ENCODE measurements around the gene ZNF799.
"Not testable (repeated sequence)": the region's sequence is repeated elsewhere in the genome, so short reads cannot be mapped to it uniquely, and the experiment has no call there.

ZNF799 gene

GRCh38 chr19:12411893-12412292 lies 10.8 kb upstream of the ZNF799 start:
- Histone ChIP-seq H2AFZ (ENCODE audit: low read length, unreplicated experiment) (no peak overlapping the region), H3K36me3 (ENCODE audit: insufficient read depth, low read length) (no peaks in the 10 kb centered on the region), H3K27me3 (ENCODE audit: insufficient read depth, low read length) (no peaks in the 10 kb centered on the region), H3K4me1 (ENCODE audit: control insufficient read depth, insufficient read depth, low read length, unreplicated experiment) (no peaks in the 10 kb centered on the region), H3K27ac (ENCODE audit: low read depth, low read length) (no peak overlapping the region), H3K79me2 (ENCODE audit: control insufficient read depth, insufficient read depth, low read length, unreplicated experiment) (no peaks in the 10 kb centered on the region), H3K4me3 (ENCODE audit: low read depth, low read length) (no peak overlapping the region)

GRCh38 chr19:12399901-12400632 lies 1.0 kb downstream of the ZNF799 start:
- H3K4me1 ChIP-seq (ENCODE audit: control insufficient read depth, insufficient read depth, low read length, unreplicated experiment); H3K36me3 ChIP-seq (ENCODE audit: insufficient read depth, low read length); H3K27ac ChIP-seq (ENCODE audit: low read depth, low read length); H3K27me3 ChIP-seq (ENCODE audit: insufficient read depth, low read length); H3K79me2 ChIP-seq (ENCODE audit: control insufficient read depth, insufficient read depth, low read length, unreplicated experiment): not testable (repeated sequence)
- Histone ChIP-seq H3K4me3 (ENCODE audit: low read depth, low read length) (peak overlapping the region; percentile 90), H2AFZ (ENCODE audit: low read length, unreplicated experiment) (peak overlapping the region; percentile 60)

- not testable (repeated sequence) for H3K4me1 ChIP-seq (ENCODE audit: control insufficient read depth, insufficient read depth, low read length, unreplicated experiment); H3K79me2 ChIP-seq (ENCODE audit: control insufficient read depth, insufficient read depth, low read length, unreplicated experiment); H2AFZ ChIP-seq (ENCODE audit: low read length, unreplicated experiment); H3K27ac ChIP-seq (ENCODE audit: low read depth, low read length); H3K4me3 ChIP-seq (ENCODE audit: low read depth, low read length); H3K27me3 ChIP-seq (ENCODE audit: insufficient read depth, low read length)
- peaks cover 15% of the 10 kb centered on the region for H3K36me3 ChIP-seq (ENCODE audit: insufficient read depth, low read length)
These were observed 9.9 kb downstream of the ZNF799 start for GRCh38 chr19:12391148-12391547.

- H3K36me3 ChIP-seq (ENCODE audit: insufficient read depth, low read length), result peaks cover 10% of the 10 kb centered on the region
- H2AFZ ChIP-seq (ENCODE audit: low read length, unreplicated experiment); H3K4me1 ChIP-seq (ENCODE audit: control insufficient read depth, insufficient read depth, low read length, unreplicated experiment); H3K27me3 ChIP-seq (ENCODE audit: insufficient read depth, low read length); H3K4me3 ChIP-seq (ENCODE audit: low read depth, low read length); H3K27ac ChIP-seq (ENCODE audit: low read depth, low read length); H3K79me2 ChIP-seq (ENCODE audit: control insufficient read depth, insufficient read depth, low read length, unreplicated experiment): not testable (repeated sequence)
These were observed 14.7 kb downstream of the ZNF799 start for GRCh38 chr19:12386365-12386764.

- Histone ChIP-seq H3K4me3 (ENCODE audit: low read depth, low read length) (no peak overlapping the region), H2AFZ (ENCODE audit: low read length, unreplicated experiment) (no peak overlapping the region), H3K36me3 (ENCODE audit: insufficient read depth, low read length) (0 out of 2 replicates have a peak, but pooled peaks cover 4% of the 10 kb centered on the region), H3K79me2 (ENCODE audit: control insufficient read depth, insufficient read depth, low read length, unreplicated experiment) (no peaks in the 10 kb centered on the region), H3K27ac (ENCODE audit: low read depth, low read length) (no peak overlapping the region), H3K27me3 (ENCODE audit: insufficient read depth, low read length) (no peaks in the 10 kb centered on the region), H3K4me1 (ENCODE audit: control insufficient read depth, insufficient read depth, low read length, unreplicated experiment) (no peaks in the 10 kb centered on the region)
These were observed 20.7 kb downstream of the ZNF799 start for GRCh38 chr19:12380444-12380737.

GRCh38 chr19:12379732-12380443 lies 21.2 kb downstream of the ZNF799 start:
- no peak overlapping the region for H3K4me3 ChIP-seq (ENCODE audit: low read depth, low read length)
- H3K27ac ChIP-seq (ENCODE audit: low read depth, low read length), result no peak overlapping the region
- H3K79me2 ChIP-seq (ENCODE audit: control insufficient read depth, insufficient read depth, low read length, unreplicated experiment), result no peaks in the 10 kb centered on the region
- no peaks in the 10 kb centered on the region for H3K4me1 ChIP-seq (ENCODE audit: control insufficient read depth, insufficient read depth, low read length, unreplicated experiment)
- no peaks in the 10 kb centered on the region for H3K27me3 ChIP-seq (ENCODE audit: insufficient read depth, low read length)
- H2AFZ ChIP-seq (ENCODE audit: low read length, unreplicated experiment), result no peak overlapping the region
- 0 out of 2 replicates have a peak, but pooled peaks cover 4% of the 10 kb centered on the region for H3K36me3 ChIP-seq (ENCODE audit: insufficient read depth, low read length)

GRCh38 chr19:12374026-12374425 lies 27.0 kb downstream of the ZNF799 start:
- no peaks in the 10 kb centered on the region for H3K4me1 ChIP-seq (ENCODE audit: control insufficient read depth, insufficient read depth, low read length, unreplicated experiment)
- H3K36me3 ChIP-seq (ENCODE audit: insufficient read depth, low read length), result no peaks in the 10 kb centered on the region
- no peaks in the 10 kb centered on the region for H3K27me3 ChIP-seq (ENCODE audit: insufficient read depth, low read length)
- no peak overlapping the region for H3K4me3 ChIP-seq (ENCODE audit: low read depth, low read length)
- H2AFZ ChIP-seq (ENCODE audit: low read length, unreplicated experiment), result no peak overlapping the region
- no peaks in the 10 kb centered on the region for H3K79me2 ChIP-seq (ENCODE audit: control insufficient read depth, insufficient read depth, low read length, unreplicated experiment)
- H3K27ac ChIP-seq (ENCODE audit: low read depth, low read length), result no peak overlapping the region

GRCh38 chr19:12365236-12366162 lies 35.6 kb downstream of the ZNF799 start, which contains the start of gene ZNF442:
TSS of gene ZNF442 (minus strand) at chr19:12365683. CDS start at chr19:12363631, 2,052 bp downstream.
- H3K27ac ChIP-seq (ENCODE audit: low read depth, low read length), result peak within 1 kb of the TSS; percentile 85
- H3K4me1 ChIP-seq (ENCODE audit: control insufficient read depth, insufficient read depth, low read length, unreplicated experiment), result peaks cover 2% of the 10 kb centered on the region
- no peaks in the 10 kb centered on the region for H3K36me3 ChIP-seq (ENCODE audit: insufficient read depth, low read length)
- no peaks in the 10 kb centered on the region for H3K27me3 ChIP-seq (ENCODE audit: insufficient read depth, low read length)
- H3K79me2 ChIP-seq (ENCODE audit: control insufficient read depth, insufficient read depth, low read length, unreplicated experiment), result peaks cover 11% of the 10 kb centered on the region
- peak within 1 kb of the TSS; percentile 96 for H3K4me3 ChIP-seq (ENCODE audit: low read depth, low read length)
- H2AFZ ChIP-seq (ENCODE audit: low read length, unreplicated experiment), result peak within 1 kb of the TSS; percentile 68

GRCh38 chr19:12364391-12365235 lies 36.5 kb downstream of the ZNF799 start:
- H3K4me3 ChIP-seq (ENCODE audit: low read depth, low read length), result peak overlapping the region; percentile 96
- H3K79me2 ChIP-seq (ENCODE audit: control insufficient read depth, insufficient read depth, low read length, unreplicated experiment), result peaks cover 11% of the 10 kb centered on the region
- H3K27ac ChIP-seq (ENCODE audit: low read depth, low read length), result peak overlapping the region; percentile 85
- H2AFZ ChIP-seq (ENCODE audit: low read length, unreplicated experiment), result peak overlapping the region; percentile 68
- H3K27me3 ChIP-seq (ENCODE audit: insufficient read depth, low read length), result no peaks in the 10 kb centered on the region
- no peaks in the 10 kb centered on the region for H3K36me3 ChIP-seq (ENCODE audit: insufficient read depth, low read length)
- peaks cover 2% of the 10 kb centered on the region for H3K4me1 ChIP-seq (ENCODE audit: control insufficient read depth, insufficient read depth, low read length, unreplicated experiment)

GRCh38 chr19:12362236-12362635 lies 38.8 kb downstream of the ZNF799 start:
- H3K27ac ChIP-seq (ENCODE audit: low read depth, low read length), result not testable (repeated sequence)

More at GRCh38 chr19:12362236-12362635, 38.8 kb downstream of the ZNF799 start:
- not testable (repeated sequence) for H3K4me1 ChIP-seq (ENCODE audit: control insufficient read depth, insufficient read depth, low read length, unreplicated experiment); H3K36me3 ChIP-seq (ENCODE audit: insufficient read depth, low read length); H2AFZ ChIP-seq (ENCODE audit: low read length, unreplicated experiment); H3K27me3 ChIP-seq (ENCODE audit: insufficient read depth, low read length); H3K4me3 ChIP-seq (ENCODE audit: low read depth, low read length)
- H3K79me2 ChIP-seq (ENCODE audit: control insufficient read depth, insufficient read depth, low read length, unreplicated experiment), result peaks cover 14% of the 10 kb centered on the region
